Stimulated activated CD4-positive, alpha-beta T cell treated with anti-CD3 and anti-CD28 coated beads, TNF-alpha, amount 100 ng/mL, for 48 hours (primary cell): ENCODE data around the gene ANKAR.
"Not testable (repeated sequence)": the region's sequence is repeated elsewhere in the genome, so short reads cannot be mapped to it uniquely, and the experiment has no call there.

ENCODE experiments used
- DNase-seq, 3 donors: peaks; one replicate each; pipeline ENCODE4 v3.0.0-alpha.2; 2020; ENCODE audit warnings: low read depth in 3 of 3

The ANKAR gene

DNA sequence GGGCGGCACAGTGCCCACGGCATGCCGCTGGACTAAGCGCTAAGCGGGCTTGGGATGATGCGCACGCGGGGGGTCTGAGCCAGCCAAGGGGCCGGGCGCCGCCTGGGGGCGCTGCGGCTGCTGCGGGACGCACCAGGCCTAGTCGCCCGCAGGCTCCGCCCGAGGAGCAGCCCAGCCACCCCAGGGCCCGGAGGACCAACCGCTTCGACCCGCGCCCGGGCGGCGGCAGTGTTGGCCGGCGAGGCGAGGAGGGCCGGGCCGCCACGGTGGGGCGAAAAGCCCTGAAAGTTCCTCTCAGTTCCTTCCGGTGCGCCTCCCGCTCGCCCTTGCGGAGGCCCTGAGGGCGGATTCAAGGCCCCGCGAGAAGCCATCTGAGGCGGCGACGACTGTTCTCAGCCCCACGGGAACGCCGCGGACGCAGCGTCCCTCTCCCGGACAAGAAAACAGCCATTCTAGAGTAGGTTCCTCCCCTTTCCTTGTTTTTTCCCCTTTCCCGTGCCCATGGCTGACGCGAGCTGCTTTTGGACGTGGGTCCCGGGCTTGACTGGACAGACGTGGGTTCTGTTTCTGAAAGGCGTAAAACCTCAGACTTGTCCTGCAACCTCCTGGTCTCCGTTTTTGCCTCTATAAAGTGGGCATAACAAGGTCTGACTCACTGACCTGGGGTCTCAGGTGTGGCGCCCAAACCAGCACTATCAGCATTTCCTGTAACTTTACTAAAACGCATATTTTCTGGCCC is at the start of gene ANKAR:
Gene ANKAR, plus strand, starts transcription at position 297 of the 739 bp plus-strand sequence. CDS start 1,821 bp downstream, outside the sequence.
- DNase-seq = peak; percentile 62 to 65 (median 64)

GRCh38 chr2:189625636-189626035 is 48.8 kb upstream of the ANKAR start:
- DNase-seq = no peak

GRCh38 chr2:189627789-189628188 is 46.7 kb upstream of the ANKAR start:
- no peak for DNase-seq

DNA sequence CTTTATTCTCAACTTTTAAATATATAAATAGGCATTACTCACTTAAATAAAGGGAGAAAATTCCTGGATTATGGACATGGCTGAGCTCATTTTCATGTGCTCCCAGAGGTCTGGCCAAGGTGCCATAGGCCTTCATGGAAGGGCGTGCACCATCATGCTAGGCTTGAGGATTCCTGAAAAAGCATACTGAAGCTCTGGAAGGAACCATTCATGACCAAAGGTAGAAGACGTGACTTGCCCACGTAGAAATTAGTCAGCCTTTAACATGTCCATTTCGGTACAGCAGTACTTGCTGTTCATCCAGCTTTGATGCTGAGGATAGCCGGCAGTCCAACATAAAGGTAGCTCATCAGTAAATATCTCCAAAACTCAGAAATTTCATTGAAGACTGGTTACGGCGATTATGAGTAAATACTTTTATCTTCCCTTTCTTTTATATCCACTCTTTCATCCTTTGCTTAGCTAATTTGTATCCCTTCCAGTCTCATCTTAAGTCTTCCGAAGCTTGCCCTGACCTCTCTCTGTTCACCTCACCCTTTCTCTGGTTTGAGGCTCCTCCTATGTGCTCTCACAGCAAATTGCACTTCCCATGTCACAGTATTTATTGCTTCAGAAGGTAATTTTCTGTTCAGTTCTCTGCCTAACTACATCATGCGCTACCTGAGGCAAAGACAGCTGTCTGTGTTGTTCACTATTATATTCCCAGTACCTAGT is 45.5 kb upstream of the ANKAR start:
- no peak for DNase-seq

DNA sequence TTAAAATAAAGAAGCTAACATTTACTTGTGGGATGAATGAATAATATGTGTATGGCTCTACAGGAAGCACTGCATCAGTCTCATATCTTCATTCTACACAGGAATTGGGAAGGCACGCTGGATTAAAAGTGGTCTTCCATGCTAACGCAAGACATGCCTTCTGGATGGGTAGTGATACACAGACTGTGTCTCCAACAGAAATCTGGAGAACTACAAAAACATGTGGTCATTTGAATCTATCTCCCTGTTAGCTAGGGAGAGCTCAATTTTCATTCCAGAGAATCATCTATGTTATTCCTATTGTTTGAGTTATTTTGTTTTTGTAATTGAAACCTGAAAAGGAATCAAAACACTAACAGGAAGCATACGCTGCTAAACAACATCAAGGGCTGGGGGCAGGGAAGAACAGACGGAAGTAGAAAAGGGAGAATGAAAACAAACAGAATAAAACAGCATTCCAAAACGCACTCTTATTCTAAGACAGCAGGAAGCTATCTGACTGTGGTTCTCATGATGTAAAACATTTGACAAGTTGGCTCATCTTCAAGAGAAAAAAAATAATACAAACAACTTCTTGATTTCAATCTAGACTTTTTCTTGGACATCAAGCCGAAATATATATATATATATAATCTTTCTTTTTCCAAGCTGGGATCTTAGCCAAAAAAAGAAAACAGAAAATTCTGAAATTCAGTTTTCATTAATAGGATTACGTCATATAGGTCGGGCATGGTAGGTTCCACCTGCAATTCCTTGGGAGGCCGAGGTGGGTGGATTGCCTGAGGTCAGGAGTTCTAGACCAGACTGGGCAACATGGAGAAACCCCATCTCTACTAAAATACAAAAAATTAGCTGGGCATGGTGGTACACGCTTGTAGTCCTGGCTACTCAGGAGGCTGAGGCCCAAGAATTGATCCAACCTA is 44.7 kb upstream of the ANKAR start:
- DNase-seq = no peak

- DNase-seq = no peak
These were observed 42.6 kb upstream of the ANKAR start for GRCh38 chr2:189631849-189632248.

- DNase-seq = no peak
These were observed 41.1 kb upstream of the ANKAR start for GRCh38 chr2:189633392-189633811.

GRCh38 chr2:189635353-189635752 is 39.1 kb upstream of the ANKAR start:
- DNase-seq = no peak

DNA sequence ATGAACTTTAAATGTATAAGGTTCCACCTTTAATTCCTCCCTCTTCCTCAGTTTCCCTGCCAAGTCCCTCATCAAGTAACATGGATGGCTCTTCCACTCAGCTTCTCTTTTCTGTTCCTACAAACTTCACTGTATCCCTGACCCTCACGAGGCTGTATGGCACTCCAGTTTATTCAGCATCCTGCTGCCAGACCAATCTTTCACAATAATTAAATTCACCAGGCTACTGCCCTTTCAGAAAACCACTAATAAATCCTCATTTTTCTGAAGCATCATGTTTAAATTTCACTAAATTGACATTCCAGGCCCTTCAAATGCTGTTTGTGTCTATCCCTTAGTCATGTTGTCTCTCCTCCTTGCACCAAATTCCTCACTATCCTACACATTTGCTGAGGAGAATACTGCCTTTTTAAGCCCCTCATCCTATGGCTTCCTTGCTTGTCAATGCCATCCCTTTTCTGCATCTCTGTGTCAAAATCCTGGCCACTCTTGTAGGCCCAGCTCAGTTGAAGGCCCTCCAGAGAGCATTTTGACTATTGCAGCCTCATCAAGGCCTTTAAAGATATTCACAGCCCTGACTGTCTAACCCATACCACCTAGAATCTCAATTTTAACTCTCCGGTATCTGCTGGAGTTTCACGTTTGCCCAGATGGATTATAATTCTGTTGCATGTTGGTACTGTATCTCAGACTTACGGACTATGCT is 36.0 kb upstream of the ANKAR start:
- DNase-seq = no peak

DNA sequence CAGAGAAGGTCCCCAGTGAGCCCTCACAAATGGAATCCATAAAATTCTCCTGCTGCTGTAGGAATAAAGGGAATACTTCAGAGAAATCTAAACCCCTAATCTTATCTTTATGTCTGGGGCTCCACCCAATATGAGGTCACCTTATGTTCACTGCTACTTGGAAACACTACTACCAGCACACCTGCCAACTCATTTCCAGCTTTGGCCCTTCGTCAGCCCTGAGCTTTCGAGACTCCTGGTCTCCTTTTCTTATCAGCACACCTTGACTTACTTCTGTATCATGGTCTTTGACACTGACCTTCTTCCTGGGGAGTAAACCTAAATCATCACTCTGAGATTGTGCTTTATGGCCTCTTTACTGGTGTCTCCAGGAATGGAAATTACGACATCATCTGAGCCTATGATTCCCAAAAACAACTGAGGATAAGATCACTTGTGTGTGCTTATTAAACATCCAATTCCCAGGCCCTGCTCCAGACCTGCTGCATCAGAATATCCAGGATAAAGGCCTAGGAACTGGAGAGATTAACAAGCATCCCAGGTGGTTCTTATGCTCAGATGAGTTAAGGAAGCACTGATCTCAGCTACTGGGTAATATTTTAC is 35.4 kb upstream of the ANKAR start:
- no peak for DNase-seq

DNA sequence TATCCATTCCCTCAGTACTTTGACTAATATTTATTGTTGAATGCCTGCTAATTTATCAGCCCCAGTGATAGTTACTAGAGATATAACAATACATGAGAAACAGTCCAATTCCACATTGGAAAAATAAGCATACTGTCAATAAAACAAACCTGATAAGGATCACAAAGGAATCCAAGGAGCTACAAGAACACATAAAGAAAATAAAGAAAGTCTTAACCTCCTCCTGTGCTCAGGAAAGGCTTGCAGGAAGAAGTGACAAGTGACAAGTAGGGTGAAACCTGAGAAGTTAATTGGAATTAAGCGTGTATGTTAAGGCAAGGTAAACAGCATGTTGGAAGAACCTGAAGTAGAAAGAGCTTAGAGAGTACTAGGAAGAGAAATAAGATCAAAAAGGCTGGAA is 33.5 kb upstream of the ANKAR start:
- no peak for DNase-seq

GRCh38 chr2:189641590-189641989 is 32.9 kb upstream of the ANKAR start:
- peak; percentile 18 to 54 (median 33) for DNase-seq

DNA sequence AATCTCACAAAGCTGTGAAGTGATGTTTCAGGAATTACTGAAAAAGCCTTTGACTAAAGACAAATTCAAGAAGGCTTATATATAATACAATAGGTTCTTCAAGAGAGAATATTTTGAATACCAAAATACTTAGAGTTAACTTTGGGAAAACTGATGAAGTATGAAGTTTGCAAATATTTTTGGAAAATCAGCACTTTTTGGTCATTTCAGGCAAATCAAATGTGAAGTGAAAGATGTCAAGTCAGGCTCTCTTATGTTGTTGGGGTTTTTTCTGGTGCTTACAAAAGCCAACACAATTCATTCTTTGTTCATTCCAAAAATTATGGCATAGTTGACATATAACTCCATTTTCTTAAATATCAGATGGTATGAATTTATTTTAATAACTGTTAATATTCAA is 27.9 kb upstream of the ANKAR start:
- no peak for DNase-seq

- DNase-seq = no peak
These were observed 25.5 kb upstream of the ANKAR start for GRCh38 chr2:189648846-189649509.

GRCh38 chr2:189651284-189651683 is 23.2 kb upstream of the ANKAR start:
- no peak for DNase-seq

DNA sequence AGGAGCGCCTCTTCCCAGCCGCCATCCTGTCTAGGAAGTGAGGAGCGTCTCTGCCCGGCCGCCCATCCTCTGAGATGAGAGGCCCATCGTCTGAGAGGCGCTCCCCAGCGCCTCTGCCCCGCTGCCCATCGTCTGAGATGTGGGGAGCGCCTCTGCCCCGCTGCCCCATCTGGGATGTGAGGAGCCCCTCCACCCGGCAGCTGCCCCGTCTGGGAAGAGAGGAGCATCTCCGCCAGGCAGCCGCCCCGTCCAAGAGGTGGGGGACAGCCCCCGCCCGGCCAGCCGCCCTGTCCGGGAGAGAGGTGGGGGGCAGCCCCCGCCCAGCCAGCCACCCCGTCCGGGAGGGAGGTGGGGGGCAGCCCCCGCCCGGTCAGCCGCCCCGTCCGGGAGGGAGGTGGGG is 21.0 kb upstream of the ANKAR start:
- not testable (repeated sequence) for DNase-seq

DNA sequence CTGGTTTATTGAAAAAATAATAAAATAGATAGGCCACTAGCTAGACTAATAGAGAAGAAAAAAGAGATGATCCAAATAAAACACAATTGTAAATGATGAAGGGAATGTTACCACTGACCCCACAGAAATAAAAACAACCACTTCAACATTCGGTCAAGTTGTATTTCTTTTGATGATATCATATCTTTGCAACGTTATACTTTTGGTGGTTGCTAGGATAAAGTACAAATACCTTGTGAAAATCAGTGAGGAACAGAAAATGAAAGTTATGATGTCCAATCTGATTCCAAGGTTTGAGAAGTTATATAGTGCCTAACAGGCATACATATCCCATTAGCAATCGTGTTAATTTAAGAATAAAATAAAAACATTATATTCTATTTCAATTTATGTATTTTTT is 19.8 kb upstream of the ANKAR start:
- DNase-seq = no peak

DNA sequence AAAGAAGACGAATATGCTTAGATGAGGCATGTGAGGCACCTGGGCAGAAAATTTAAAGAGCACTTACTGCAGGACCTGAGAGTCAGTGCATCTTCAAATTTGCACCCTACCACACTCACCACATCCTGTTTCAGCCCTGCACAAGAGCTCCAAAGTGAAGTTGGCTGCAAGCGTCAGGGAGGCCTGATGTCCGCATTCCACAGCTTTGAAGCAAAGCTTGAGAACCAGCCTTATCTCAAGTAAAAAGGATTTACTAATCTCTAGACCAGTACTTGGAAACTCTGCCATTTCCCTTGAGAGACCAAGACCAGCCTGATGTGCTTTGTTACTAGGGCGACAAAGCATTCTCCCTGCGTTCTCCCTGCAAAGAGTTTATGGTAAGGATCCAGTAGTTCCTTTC is 16.6 kb upstream of the ANKAR start:
- DNase-seq = no peak

- no peak for DNase-seq
These were observed 15.9 kb upstream of the ANKAR start for GRCh38 chr2:189658306-189659212.

GRCh38 chr2:189659734-189660133 is 14.7 kb upstream of the ANKAR start:
- no peak for DNase-seq
